ENCODE measurements around the gene CRAMP1.
"Not testable (repeated sequence)": the region's sequence is repeated elsewhere in the genome, so short reads cannot be mapped to it uniquely, and the experiment has no call there.

The CRAMP1 gene

DNA sequence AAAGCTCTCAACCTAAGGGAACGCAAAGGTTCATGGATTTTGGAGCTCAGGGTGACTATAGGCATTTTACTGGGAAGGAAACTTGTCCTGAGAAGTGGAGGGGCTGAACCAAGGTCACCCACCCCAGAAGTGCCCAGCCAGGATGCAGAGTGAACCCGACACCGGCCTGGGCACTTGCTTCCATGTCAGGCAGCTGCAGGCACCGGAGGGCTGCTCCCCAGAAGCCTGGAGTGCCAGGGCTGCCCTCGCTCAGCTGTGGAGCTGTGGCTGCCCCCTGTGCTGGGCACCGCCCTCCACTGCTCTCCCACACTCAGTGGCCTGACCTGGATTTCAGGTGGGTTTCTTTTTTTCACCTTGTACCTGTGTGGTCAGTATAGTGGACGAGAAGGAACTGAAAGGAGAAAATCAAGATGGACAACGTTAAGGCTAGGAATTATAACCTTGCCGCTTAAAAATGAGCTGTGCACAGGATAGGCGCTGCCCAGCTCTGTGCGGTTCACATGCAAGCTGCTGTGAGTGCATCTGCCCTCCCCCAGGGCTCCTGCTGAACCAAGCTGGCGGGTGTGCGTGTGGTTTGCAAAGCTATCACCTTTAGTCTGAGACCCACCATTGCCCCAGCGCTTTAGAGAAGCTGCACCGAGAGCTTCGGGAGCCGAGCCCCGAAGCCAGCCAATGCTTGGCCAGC is 96.1 kb downstream of the CRAMP1 start:
- DNase-seq (ENCODE audit: low read depth in 1 of 2, low spot score in 1 of 2) = no peak

DNA sequence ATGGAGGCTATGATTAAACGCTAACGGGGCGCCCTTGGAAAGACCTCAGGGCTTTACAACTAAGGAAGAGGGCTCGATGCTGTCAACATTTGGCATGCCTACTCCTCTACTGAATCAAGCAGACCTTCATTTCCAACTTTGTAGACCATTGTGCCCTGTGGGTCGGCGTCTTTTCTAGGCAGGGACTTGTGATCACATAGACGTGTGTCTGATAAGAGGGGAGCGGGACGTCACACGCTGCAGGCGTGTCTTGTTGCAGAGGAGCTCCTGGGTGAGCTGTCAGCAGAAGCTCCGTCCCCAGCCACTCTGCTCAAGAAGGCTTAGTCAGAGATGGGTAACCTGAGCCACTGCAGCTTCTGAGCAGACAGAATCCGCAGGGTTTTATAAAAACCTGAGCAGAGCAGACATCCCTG is 96.6 kb downstream of the CRAMP1 start:
- DNase-seq (ENCODE audit: low read depth in 1 of 2, low spot score in 1 of 2) = no peak

DNA sequence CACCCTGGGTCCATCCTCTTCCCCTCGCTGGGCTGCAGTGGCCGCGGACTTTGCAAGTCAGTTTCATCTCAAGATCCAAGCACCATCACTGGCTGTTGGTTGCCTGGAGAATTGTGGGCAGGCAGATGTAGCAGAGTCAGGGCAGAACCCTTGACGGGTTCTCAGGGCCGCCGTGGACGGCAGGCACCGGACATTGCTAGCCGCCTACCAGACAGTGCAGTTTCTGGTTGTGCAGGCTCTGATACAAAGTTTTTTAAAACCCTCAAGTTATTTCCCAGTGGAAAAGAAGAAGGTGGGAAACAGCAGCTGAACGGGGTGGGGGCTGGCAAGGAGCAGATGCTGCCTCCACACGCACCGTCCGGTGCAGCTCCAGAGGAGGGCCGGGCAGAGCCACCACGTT is 97.2 kb downstream of the CRAMP1 start:
- no peak for DNase-seq (ENCODE audit: low read depth in 1 of 2, low spot score in 1 of 2)

DNA sequence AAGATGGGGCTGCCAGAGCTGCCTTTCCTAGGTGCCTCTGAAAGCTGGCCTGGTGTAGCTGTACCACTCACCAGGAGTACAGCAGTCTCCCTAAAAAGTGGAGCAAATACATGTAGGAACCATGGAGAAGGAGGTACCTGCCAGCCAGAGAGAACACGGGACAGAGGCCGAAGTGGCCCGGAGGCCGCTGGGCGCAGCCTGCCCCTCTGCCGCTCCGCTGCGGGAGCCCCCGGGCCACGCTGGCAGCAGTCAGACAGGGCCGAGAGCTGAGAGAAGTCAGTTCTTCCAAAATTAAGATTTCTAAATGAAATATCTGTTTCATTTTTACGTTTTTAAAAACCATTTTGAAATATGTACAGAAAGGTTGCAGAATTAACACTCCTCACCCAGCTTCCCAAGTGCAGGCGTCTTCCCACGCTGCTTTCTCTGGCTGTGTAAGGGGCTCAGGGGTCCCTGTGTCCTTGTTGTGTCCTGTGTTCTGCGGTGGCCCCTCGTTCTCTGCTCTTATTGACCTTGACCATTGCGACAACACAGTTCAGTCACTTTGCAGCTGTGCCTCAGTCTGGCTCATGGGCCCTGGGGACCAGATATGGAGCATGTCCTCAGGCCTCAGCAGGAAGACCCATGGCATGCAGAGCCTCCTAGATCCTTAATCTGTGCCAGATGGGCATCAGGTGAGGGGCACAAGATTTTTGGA is 98.8 kb downstream of the CRAMP1 start:
- no peak for DNase-seq (ENCODE audit: low read depth in 1 of 2, low spot score in 1 of 2)

DNA sequence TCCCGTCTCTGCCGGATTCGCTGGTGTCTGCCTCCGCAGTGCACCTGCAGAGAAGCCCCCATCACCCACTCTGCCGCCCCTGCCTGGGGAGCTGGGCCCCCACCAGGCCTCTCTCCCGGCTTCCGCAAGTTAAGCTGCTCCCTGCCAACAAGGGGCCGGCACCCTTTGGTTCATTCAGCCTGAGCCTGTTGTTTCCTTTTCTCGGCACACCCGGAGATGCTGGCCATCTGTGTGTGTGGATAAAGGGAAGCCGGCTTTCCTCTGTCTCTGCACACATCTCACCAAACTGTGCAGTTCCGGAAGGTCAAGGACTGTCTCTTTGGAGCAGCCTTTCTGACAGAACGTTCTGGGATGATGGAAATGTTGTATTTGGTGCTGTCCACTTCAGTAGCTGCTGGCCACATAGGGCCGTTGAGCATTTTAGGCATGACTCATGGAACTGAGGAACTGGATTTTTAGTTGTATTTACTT is 100.7 kb downstream of the CRAMP1 start:
- no peak for DNase-seq (ENCODE audit: low read depth in 1 of 2, low spot score in 1 of 2)

DNA sequence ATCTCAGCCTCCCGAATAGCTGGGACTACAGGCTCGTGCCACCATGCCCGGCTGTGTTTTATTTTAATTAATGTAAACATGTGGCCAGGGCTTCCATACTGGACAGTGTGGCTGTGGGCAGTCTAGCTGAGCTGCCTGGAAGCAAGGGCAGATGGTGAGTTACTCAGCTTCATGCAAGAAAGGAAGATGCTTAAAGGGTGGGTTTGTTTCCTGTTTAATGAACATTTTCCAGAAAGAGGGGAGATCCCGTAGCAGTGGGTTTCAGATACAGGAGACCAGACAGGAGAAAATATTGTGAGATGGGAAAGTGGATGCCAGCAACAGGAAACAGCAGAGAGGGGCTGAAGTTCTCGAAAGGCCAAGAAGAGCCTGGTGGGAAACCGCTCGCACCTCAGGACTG is 101.2 kb downstream of the CRAMP1 start:
- no peak for DNase-seq (ENCODE audit: low read depth in 1 of 2, low spot score in 1 of 2)

DNA sequence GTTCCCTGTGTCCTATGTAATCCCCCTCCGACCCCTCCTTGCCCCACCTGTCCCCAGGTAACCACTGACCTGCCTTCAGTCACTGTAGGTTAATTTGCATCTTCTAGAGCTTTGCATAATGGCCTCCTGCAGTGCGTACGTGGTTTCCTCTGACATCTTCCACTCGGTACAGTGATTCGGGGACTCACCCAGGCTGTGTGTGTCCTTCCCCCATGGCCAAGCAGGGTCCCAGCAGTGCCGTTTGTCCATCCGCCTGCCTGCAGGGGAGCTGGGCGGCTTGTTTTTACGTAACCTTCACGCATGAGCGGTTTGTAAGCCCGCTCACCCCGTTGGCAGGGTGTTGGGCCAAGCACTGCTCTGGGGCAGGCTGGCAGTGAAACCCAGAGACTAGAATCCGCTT is 101.8 kb downstream of the CRAMP1 start:
- DNase-seq (ENCODE audit: low read depth in 1 of 2, low spot score in 1 of 2) = no peak

DNA sequence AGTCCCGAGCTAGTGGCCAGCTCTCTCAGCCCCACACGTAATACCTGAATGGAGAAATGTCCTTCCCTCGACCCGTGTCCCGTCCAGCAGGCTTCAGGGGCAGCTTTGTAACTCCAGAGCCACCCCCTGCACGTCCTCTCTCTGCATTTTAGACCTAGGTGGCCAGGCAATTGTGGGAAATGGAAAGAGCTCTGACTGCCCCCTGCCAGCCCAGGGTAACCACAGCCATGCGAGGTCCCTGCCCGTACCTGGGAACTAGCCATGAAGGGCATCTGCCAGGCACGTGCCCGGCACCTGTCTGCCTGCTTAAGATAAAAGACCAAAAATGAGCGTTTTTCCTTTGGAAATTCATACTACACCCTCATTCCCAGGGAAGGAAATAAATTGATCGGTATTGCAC is 103.1 kb downstream of the CRAMP1 start:
- no peak for DNase-seq (ENCODE audit: low read depth in 1 of 2, low spot score in 1 of 2)

DNA sequence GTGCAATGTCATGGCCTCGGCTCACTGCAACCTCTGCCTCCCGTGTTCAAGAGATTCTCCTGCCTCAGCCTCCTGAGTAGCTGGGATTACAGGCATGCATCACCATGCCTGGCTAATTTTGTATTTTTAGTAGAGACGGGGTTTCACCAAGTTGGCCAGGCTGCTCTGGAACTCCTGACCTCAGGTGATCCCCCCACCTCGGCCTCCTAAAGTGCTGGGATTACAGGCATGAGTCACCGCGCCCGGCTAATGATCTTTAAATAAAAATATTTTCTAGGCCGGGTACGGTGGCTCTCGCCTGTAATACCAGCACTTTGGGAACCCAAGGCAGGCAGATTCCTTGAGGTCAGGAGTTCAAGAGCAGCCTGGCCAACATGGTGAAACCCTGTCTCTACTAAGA is 106.1 kb downstream of the CRAMP1 start:
- DNase-seq (ENCODE audit: low read depth in 1 of 2, low spot score in 1 of 2) = not testable (repeated sequence)

DNA sequence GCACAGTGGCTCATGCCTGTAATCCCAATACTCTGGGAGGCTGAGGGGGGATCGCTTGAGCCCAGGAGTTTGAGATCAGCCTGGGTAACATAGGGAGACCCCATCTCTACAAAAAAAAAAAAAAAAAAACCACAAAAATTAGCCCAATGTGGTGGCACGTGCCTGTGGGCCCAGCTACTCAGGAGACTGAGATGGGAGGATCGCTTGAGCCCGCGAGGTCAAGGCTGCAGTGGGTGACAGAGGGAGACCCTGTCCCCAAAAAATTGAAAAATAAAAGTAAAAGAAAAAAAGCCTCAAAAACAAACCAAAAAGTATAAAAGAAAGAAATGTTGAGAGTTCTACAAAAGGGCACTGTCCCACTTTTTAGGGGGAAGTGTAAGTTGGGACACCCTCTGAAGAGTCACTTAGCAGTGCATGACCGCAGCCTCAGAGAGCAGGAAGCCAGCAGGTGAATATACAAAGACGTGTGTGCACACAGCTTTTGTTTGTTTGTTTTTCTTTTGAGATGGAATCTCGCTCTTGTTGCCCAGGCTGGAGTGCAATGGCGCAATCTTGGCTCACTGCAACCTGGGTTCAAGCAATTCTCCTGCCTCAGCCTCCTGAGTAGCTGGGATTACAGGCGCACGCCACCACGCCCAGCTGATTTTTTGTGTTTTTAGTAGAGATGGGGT is 107.5 kb downstream of the CRAMP1 start:
- DNase-seq (ENCODE audit: low read depth in 1 of 2, low spot score in 1 of 2) = not testable (repeated sequence)

DNA sequence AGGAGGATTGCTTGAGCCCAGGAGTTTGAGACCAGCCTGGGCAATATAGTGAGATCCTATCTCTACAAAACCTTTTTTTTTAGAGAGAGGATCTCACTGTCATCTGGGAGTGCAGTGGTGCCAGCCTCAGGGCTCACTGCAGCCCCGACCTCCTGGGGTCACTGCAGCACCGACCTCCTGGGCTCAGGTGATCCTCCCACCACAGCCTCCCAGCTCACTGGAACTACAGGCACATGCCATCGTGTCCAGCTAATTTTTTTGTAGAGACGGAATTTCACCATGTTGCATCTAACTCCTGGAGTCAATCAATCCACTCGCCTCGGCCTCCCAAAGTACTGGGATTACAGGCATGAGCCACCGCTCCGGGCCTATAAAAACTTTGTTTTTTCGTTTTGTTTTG is 109.2 kb downstream of the CRAMP1 start:
- DNase-seq (ENCODE audit: low read depth in 1 of 2, low spot score in 1 of 2) = no peak

DNA sequence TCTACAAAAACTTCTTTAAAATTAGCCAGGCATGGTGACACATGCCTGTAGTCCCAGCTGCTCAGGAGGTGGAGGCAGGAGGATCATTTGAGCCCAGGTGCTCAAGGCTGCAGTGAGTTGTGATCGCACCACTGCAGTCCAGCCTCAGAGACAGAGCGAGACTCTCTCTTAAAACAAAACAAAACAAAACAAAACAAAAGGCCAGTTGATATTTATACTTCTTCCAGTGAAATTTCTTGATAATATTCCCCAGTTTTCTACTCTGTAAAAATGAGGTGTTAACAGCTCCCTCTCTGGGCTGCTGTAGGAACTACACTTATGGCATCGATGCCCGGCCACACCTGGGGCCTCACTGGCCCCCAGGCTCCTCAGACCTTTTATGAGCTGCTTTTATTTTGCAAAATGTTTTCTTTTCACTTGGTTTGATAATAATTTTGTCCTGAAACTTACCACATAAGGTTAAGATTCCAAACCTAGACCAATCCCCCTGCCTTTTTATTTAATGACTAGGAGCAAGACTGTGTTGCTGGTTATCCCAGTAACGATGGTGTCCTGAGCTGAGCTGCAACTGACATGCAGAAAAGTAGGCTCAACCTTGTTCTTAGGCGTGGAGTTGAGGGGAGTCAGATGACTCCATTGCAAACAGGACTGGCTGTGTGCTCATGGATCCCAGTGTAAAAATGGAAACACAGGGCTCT is 111.4 kb downstream of the CRAMP1 start:
- no peak for DNase-seq (ENCODE audit: low read depth in 1 of 2, low spot score in 1 of 2)

DNA sequence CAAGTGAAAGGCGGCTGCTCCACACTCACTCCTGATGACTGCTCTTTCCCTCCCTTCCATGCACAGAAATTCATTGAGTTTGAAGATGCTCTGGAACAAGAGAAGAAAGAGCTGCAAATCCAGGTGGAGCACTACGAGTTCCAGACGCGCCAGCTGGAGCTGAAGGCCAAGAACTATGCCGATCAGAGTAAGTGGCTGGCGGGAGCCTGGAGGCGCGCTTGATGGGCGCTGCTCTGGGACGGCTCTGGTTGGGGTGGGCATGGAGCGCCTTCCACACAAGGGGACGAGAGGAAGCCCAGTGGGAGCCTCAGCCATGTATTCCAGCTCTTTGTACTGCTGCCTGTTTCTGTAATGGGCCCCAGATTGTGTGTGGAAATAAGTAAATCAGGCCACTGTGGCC is 112.3 kb downstream of the CRAMP1 start:
- no peak for DNase-seq (ENCODE audit: low read depth in 1 of 2, low spot score in 1 of 2)

DNA sequence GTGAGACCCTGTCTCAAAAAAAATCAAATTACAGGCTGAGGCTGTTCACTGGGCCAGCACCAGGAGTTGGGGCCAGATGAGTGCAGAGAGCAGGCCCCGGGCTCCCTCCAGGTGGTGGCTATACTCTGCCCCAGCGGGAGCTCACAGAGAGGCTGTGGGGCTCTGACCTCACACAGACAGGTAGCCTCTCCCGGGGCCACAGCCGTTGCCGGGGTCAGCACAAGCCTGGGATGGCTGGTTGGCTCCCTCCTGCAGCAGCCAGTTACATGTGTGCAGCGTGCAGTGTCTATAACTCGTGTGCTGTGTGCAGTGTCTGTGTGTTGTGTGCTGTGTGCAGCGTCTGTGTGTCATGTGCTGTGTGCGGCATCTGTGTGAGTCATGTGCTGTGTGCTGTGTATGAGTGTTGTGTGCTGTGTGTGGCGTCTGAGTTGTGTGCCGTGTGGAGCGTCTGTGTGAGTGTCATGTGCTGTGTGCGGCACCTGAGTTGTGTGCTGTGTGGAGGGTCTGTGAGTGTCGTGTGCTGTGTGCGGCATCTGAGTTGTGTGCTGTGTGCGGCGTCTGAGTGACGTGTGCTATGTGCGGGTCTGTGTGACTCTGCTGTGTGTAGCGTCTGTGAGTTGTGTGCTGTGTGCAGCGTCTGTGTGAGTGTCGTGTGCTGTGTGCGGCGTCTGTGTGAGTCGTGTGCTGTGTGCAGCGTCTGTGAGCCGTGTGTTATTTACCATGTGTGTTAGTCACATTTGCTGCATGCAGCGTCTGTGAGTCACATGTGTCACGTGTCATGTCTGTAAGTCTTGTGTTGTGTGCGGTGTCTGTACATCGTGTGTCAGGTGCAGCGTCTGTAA is 114.7 kb downstream of the CRAMP1 start:
- DNase-seq (ENCODE audit: low read depth in 1 of 2, low spot score in 1 of 2) = no peak

Measured in activated T-helper 1 cell treated with anti-CD3 and anti-CD28 coated beads, Interleukin-2, amount 50 U/mL, for 16 hours (primary cell).